GM10266 (cell line): ENCODE results near the gene ICAM4.
A peak's percentile ranks its signal among the peaks of the same experiment; 100 is the strongest.

Source experiments
- DNase-seq: peaks from one replicate; pipeline ENCODE4 v3.0.0; 2012; ENCODE audit errors: extremely low spot score
- TF ChIP-seq, protein P1 (sequence below): IDR thresholded peaks from 2 replicates; pipeline ENCODE4 v1.5.1; 2012; ENCODE audit warnings: mild to moderate bottlenecking, low read depth; ENCODE audit not compliant: control insufficient read depth, insufficient read depth; ENCODE audit errors: missing control alignments

Gene ICAM4

DNA sequence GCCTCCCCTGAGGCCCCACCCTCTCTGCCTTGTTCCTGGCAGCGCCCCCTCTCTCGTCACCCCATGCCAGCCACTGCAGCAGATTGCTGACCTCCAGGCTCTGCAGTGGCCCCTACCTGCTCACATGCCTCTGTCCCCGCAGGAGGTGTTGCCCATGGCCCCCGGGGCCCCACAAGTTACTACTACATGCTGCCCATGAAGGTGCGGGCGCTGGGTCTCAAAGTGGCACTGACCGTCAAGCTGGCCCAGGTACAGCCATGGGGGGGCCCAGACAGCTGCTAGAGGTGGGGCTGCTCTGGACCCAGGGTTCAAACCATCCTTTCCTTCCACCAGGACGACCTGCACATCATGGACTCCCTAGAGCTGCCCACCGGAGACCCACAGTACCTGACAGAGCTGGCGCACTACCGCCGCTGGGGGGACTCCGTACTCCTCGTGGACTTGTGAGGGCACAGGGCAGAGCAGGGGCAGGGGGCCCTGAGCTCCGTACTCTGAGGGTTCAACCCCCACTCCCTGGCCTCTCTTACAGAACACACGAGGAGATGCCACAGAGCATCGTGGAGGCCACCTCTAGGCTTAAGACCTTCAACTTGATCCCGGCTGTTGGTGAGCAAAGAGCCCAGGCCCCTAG, 28.6 kb upstream of the ICAM4 start:
- TF ChIP-seq, protein P1, sequence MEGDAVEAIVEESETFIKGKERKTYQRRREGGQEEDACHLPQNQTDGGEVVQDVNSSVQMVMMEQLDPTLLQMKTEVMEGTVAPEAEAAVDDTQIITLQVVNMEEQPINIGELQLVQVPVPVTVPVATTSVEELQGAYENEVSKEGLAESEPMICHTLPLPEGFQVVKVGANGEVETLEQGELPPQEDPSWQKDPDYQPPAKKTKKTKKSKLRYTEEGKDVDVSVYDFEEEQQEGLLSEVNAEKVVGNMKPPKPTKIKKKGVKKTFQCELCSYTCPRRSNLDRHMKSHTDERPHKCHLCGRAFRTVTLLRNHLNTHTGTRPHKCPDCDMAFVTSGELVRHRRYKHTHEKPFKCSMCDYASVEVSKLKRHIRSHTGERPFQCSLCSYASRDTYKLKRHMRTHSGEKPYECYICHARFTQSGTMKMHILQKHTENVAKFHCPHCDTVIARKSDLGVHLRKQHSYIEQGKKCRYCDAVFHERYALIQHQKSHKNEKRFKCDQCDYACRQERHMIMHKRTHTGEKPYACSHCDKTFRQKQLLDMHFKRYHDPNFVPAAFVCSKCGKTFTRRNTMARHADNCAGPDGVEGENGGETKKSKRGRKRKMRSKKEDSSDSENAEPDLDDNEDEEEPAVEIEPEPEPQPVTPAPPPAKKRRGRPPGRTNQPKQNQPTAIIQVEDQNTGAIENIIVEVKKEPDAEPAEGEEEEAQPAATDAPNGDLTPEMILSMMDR: no peak
- no peak for DNase-seq

DNA sequence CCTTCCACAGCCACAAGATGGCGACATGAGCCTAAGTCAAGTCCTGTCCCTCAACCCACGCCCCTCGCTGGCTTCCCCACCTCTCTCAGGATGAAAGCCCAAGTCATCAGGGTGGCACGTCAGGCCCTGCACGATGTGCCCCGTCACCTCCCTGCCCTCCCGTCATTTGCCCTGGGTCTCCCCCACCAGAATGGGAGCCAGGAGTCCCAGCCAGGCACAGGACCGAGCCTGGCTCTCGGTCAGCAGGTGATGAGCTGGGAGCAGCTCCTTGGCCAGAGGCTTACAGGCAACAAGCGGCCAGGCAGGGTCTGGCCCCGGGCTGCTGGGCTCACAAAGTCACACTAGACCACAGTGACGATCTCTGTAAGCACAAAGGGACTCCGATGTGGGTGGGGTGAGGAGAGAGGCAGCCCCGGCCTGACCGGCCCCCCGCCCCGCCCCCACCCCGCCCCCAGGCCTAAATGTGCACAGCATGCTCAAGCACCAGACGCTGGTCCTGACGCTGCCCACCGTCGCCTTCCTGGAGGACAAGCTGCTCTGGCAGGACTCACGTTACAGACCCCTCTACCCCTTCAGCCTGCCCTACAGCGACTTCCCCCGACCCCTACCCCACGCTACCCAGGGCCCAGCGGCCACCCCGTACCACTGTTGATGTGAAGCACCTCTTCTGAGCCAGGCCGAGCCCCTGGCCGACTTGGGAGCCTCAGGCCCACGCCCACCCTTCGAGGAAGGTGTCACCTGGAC, 27.4 kb upstream of the ICAM4 start:
- TF ChIP-seq, protein P1: peak; percentile 76
- peak; percentile 83 for DNase-seq

DNA sequence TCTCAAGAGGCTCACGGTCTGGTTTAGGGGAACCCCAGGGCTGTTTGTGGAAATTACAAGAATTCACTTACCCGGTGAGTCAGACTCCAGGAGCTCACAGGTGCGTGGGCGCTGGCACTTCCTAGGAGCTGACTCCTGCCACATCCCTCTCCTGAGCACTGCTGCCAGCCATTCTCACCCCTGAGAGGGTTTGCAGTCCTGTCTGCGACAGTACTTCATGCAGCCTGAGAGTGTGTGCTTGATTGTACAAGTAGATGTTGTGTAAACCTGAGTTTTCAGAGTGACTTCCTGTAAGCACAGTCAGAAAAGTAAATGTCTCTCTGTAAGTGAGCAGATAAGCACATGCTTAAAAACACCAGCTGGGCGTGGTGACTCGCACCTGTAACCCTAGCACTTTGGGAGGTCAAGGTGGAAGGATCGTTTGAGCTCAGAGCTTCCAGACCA, 26.6 kb upstream of the ICAM4 start:
- DNase-seq: no peak
- TF ChIP-seq, protein P1: no peak

DNA sequence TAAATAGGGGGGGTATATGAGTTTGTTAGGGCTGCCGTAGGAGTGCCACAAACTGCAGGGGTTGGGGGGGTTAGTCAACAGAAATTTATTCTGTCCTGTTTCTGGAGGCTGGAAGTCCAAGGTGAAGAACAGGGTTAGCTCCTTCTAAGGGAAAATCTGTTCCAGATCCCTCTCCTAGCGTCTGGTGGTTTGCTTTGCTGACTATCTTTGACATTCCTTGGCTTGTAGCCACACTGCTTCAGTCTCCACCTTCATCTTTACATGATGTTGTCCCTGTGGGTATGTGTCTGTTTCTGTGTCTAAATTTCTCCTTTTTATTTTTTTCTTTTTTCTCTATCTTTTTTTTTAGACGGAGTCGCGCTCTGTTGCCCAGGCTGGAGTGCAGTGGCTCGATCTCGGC, 24.0 kb upstream of the ICAM4 start:
- TF ChIP-seq, protein P1: no peak
- no peak for DNase-seq

DNA sequence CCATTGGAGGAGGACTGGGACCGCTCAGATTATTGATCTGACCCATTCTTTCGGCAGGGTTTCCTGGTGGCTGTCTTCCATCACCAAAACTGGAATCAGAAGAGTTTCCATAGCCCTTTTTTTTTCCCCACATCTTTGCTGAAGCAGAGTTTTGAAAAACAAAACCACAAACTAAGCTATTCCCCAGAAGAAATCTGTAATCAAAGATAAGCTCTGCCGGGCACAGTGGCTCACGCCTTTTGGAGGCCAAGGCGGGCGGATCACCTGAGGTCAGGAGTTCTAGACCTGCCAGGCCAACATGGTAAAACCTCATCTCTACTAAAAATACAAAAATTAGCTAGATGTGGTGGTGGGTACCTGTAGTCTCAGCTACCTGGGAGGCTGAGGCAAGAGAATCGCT, 20.0 kb upstream of the ICAM4 start:
- TF ChIP-seq, protein P1: no peak
- no peak for DNase-seq

DNA sequence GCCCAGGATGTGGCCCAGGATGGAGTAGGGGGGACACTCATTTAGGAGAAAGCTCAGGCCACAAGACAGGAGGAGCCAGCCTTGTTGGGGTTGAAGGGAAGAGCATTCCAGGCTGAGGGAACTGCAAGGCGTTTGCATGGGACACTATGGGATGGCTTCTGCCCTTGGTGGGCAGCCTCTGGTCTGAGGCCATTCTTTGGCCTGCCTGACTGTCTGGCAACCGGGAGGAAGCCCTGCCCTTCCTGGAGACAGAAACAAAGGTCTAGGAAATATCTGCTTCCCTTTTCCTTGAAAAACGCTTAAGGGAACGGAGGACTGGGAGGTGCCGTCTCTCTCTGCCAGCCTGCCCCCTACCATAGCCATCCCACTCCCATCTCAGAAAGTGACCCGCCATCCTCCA, 18.7 kb upstream of the ICAM4 start:
- DNase-seq: no peak
- TF ChIP-seq, protein P1: no peak
